22Rv1 (cell line): ENCODE results near the gene IGF2BP2.

Experiments used
- ZFX ChIP-seq: fragments of 450-650 bp; IDR thresholded peaks from 2 replicates; pipeline ENCODE4 v1.6.1; 2017; ENCODE audit warnings: antibody characterized with exemption, borderline replicate concordance
- TF ChIP-seq, protein P1 (sequence below): fragments of 450-650 bp; IDR thresholded peaks from 2 replicates; pipeline ENCODE4 v1.5.1; 2017; ENCODE audit warnings: mild to moderate bottlenecking

DNA sequence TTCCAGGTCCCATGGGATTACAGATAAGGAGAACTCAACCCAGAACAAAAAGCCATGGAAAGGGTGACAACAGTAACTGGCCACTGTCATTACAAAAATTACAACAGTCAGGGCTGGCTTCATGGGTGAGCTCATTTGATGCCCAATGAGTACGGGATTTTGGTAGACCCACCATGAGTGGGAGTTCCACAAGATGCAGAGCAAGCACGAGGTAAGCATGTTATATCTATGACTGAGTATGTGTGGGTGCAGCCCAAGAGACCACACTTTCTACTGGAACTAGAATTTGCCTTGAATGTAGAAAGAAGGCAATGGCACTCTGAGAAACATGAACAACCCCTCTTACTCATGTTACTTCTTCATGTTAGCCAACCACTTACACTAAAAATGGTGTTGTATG is 83.3 kb downstream of the IGF2BP2 start:
- TF ChIP-seq, protein P1, sequence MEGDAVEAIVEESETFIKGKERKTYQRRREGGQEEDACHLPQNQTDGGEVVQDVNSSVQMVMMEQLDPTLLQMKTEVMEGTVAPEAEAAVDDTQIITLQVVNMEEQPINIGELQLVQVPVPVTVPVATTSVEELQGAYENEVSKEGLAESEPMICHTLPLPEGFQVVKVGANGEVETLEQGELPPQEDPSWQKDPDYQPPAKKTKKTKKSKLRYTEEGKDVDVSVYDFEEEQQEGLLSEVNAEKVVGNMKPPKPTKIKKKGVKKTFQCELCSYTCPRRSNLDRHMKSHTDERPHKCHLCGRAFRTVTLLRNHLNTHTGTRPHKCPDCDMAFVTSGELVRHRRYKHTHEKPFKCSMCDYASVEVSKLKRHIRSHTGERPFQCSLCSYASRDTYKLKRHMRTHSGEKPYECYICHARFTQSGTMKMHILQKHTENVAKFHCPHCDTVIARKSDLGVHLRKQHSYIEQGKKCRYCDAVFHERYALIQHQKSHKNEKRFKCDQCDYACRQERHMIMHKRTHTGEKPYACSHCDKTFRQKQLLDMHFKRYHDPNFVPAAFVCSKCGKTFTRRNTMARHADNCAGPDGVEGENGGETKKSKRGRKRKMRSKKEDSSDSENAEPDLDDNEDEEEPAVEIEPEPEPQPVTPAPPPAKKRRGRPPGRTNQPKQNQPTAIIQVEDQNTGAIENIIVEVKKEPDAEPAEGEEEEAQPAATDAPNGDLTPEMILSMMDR, result no peak
- no peak for TF ChIP-seq ZFX
